ENCODE results near the gene ZNF318.
"Not testable (repeated sequence)": the region's sequence is repeated elsewhere in the genome, so short reads cannot be mapped to it uniquely, and the experiment has no call there.

The ZNF318 gene

GRCh38 chr6:43347444-43347843 is 22.0 kb downstream of the ZNF318 start:
- Histone ChIP-seq H3K27ac (ENCODE audit: low read depth, low read length) (no peak overlapping the region), H3K4me3 (ENCODE audit: low read length) (no peak overlapping the region), H3K79me2 (ENCODE audit: control insufficient read depth, low read length) (peaks cover 87% of the 10 kb centered on the region), H3K9me3 (ENCODE audit: control insufficient read depth, insufficient read depth, low read length) (no peaks in the 10 kb centered on the region), H3K36me3 (ENCODE audit: control insufficient read depth, low read length) (peaks cover 95% of the 10 kb centered on the region), H3K4me2 (ENCODE audit: low read length) (no peak overlapping the region), H3F3A (ENCODE audit: control insufficient read depth, insufficient read depth) (0 out of 2 replicates have a peak, but pooled peaks cover 13% of the 10 kb centered on the region), H3K9me2 (replicated peaks; ENCODE audit: control insufficient read depth, low read length) (no peaks in the 10 kb centered on the region), H3K27me3 (ENCODE audit: control insufficient read depth, low read length) (no peaks in the 10 kb centered on the region), H3K4me1 (ENCODE audit: control insufficient read depth, low read length) (no peaks in the 10 kb centered on the region), H4K20me1 (ENCODE audit: control insufficient read depth, insufficient read depth, low read depth, low read length) (peaks cover 10% of the 10 kb centered on the region; the same call in 1 of the 2 replicates)
- TF ChIP-seq CTCF (IDR thresholded peaks at IDR 0.05; ENCODE audit: low read depth, low read length, poor library complexity, severe bottlenecking): no peak
- TF ChIP-seq EZH2phosphoT487 (IDR thresholded peaks at IDR 0.05; ENCODE audit: borderline replicate concordance, low read length): no peak

GRCh38 chr6:43347021-43347420 is 22.4 kb downstream of the ZNF318 start:
- Histone ChIP-seq H3K9me3 (ENCODE audit: control insufficient read depth, insufficient read depth, low read length) (no peaks in the 10 kb centered on the region), H3K79me2 (ENCODE audit: control insufficient read depth, low read length) (peaks cover 87% of the 10 kb centered on the region)
- no peak for TF ChIP-seq CTCF (IDR thresholded peaks at IDR 0.05; ENCODE audit: low read depth, low read length, poor library complexity, severe bottlenecking)
- TF ChIP-seq EZH2phosphoT487 (IDR thresholded peaks at IDR 0.05; ENCODE audit: borderline replicate concordance, low read length): no peak

GRCh38 chr6:43346243-43346642 is 23.2 kb downstream of the ZNF318 start:
- H3K27ac ChIP-seq (ENCODE audit: low read depth, low read length); H3K4me2 ChIP-seq (ENCODE audit: low read length): not testable (repeated sequence)
- H3K36me3 ChIP-seq (ENCODE audit: control insufficient read depth, low read length): peaks cover 96% of the 10 kb centered on the region

More at GRCh38 chr6:43347021-43347420, 22.4 kb downstream of the ZNF318 start:
- Histone ChIP-seq H3K4me3 (ENCODE audit: low read length) (no peak overlapping the region), H3K36me3 (ENCODE audit: control insufficient read depth, low read length) (peaks cover 95% of the 10 kb centered on the region), H3K27ac (ENCODE audit: low read depth, low read length) (no peak overlapping the region), H3K9me2 (replicated peaks; ENCODE audit: control insufficient read depth, low read length) (no peaks in the 10 kb centered on the region), H4K20me1 (ENCODE audit: control insufficient read depth, insufficient read depth, low read depth, low read length) (0 out of 2 replicates have a peak, but pooled peaks cover 10% of the 10 kb centered on the region), H3F3A (ENCODE audit: control insufficient read depth, insufficient read depth) (0 out of 2 replicates have a peak, but pooled peaks cover 12% of the 10 kb centered on the region), H3K4me1 (ENCODE audit: control insufficient read depth, low read length) (no peaks in the 10 kb centered on the region), H3K4me2 (ENCODE audit: low read length) (no peak overlapping the region), H3K27me3 (ENCODE audit: control insufficient read depth, low read length) (no peaks in the 10 kb centered on the region)

GRCh38 chr6:43339168-43339567 is 30.3 kb downstream of the ZNF318 start:
- no peak for TF ChIP-seq EZH2phosphoT487 (IDR thresholded peaks at IDR 0.05; ENCODE audit: borderline replicate concordance, low read length)
- no peak for TF ChIP-seq CTCF (IDR thresholded peaks at IDR 0.05; ENCODE audit: low read depth, low read length, poor library complexity, severe bottlenecking)
- no peak overlapping the region for H3K4me3 ChIP-seq (ENCODE audit: low read length)

More at GRCh38 chr6:43346243-43346642, 23.2 kb downstream of the ZNF318 start:
- H3K79me2 ChIP-seq (ENCODE audit: control insufficient read depth, low read length): peaks cover 86% of the 10 kb centered on the region
- H3K4me1 ChIP-seq (ENCODE audit: control insufficient read depth, low read length); H3K9me3 ChIP-seq (ENCODE audit: control insufficient read depth, insufficient read depth, low read length); H3K27me3 ChIP-seq (ENCODE audit: control insufficient read depth, low read length); H3K4me3 ChIP-seq (ENCODE audit: low read length); H3K9me2 ChIP-seq (replicated peaks; ENCODE audit: control insufficient read depth, low read length): not testable (repeated sequence)
- H4K20me1 ChIP-seq (ENCODE audit: control insufficient read depth, insufficient read depth, low read depth, low read length): 0 out of 2 replicates have a peak, but pooled peaks cover 13% of the 10 kb centered on the region
- H3F3A ChIP-seq (ENCODE audit: control insufficient read depth, insufficient read depth): 0 out of 2 replicates have a peak, but pooled peaks cover 12% of the 10 kb centered on the region

More at GRCh38 chr6:43339168-43339567, 30.3 kb downstream of the ZNF318 start:
- H3K27ac ChIP-seq (ENCODE audit: low read depth, low read length): no peak overlapping the region
- peaks cover 23% of the 10 kb centered on the region for H3K4me1 ChIP-seq (ENCODE audit: control insufficient read depth, low read length)
- no peaks in the 10 kb centered on the region for H3K9me2 ChIP-seq (replicated peaks; ENCODE audit: control insufficient read depth, low read length)
- no peak overlapping the region for H3K4me2 ChIP-seq (ENCODE audit: low read length)
- H3F3A ChIP-seq (ENCODE audit: control insufficient read depth, insufficient read depth): peaks cover 38% of the 10 kb centered on the region
- no peaks in the 10 kb centered on the region for H3K27me3 ChIP-seq (ENCODE audit: control insufficient read depth, low read length)
- H4K20me1 ChIP-seq (ENCODE audit: control insufficient read depth, insufficient read depth, low read depth, low read length): peaks cover 13% of the 10 kb centered on the region; the same call in 1 of the 2 replicates
- H3K36me3 ChIP-seq (ENCODE audit: control insufficient read depth, low read length): peaks cover 96% of the 10 kb centered on the region
- H3K79me2 ChIP-seq (ENCODE audit: control insufficient read depth, low read length): peaks cover 38% of the 10 kb centered on the region
- H3K9me3 ChIP-seq (ENCODE audit: control insufficient read depth, insufficient read depth, low read length): no peaks in the 10 kb centered on the region
